HL-60 (cell line): ENCODE data around the gene USP51. TPM values are rescaled to one million over a fixed set of nuclear protein-coding genes. Genes with fewer than 3 reads are reported as not detected.
"Not testable (repeated sequence)": the region's sequence is repeated elsewhere in the genome, so short reads cannot be mapped to it uniquely, and the experiment has no call there.

Experiments used
- DNase-seq, 2 experiments: peaks; one replicate each; pipeline ENCODE4 v3.0.0-alpha.2; 2010 to 2020; ENCODE audit warnings: low read depth in 1 of 2, low spot score in 1 of 2
- H3K27ac ChIP-seq: fragments of 250-450 bp; sonication (Bioruptor Pico); replicated peaks from 2 replicates; pipeline ENCODE4 v1.5.1; 2020; ENCODE audit warnings: mild to moderate bottlenecking, moderate library complexity
- H3K27me3 ChIP-seq: fragments of 250-450 bp; sonication (Bioruptor Pico); 2 replicates; pipeline ENCODE4 v1.5.1; 2021; ENCODE audit warnings: mild to moderate bottlenecking, moderate library complexity; ENCODE audit not compliant: insufficient read depth, poor library complexity, severe bottlenecking
- H3K4me3 ChIP-seq: replicated peaks from 2 replicates; pipeline ENCODE4 v1.5.1; 2011; ENCODE audit warnings: mild to moderate bottlenecking, control low read depth, low read length; ENCODE audit not compliant: insufficient read depth
- GABPA ChIP-seq: IDR thresholded peaks from 2 replicates; pipeline ENCODE4 v1.6.1; 2012; ENCODE audit warnings: low read depth
- POLR2AphosphoS5 ChIP-seq: IDR thresholded peaks from 2 replicates; pipeline ENCODE4 v1.6.1; 2012; ENCODE audit warnings: low read depth
- SPI1 ChIP-seq: IDR thresholded peaks from 2 replicates; pipeline ENCODE4 v1.6.1; 2012; ENCODE audit warnings: low read depth, mild to moderate bottlenecking, borderline replicate concordance
- microRNA-seq: library from miRNA; unstranded; fragments of <30 nt; microRNA quantifications from one replicate; pipeline ENCODE4, GENCODE V29; 2018
- TF ChIP-seq, protein P1 (sequence below): IDR thresholded peaks from one replicate; pipeline ENCODE4 v1.5.1; 2011; ENCODE audit warnings: low read length, control low read depth, inconsistent platforms; ENCODE audit not compliant: insufficient read depth
- TF ChIP-seq, protein P2 (sequence below): IDR thresholded peaks from 2 replicates; pipeline ENCODE4 v1.6.1; 2012; ENCODE audit warnings: low read depth; ENCODE audit not compliant: insufficient replicate concordance

The USP51 gene

DNA sequence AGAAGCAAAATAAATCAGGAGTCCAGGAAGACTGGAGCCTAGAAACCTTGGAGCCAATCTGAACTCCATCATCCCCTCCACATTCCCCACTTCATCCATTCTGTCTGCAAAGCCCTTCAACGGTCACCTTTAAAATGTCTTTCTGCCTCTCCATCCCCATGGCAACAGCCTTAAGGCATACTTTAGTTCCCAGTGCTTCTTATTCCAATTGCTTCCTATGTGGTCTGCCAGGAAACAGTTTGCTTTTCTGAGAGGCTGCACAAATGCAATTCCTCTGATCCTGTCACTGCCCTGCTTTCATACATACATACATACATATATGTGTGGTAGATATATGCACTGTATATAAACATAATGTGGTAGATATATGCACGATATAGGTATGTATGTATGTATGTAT lies 38.5 kb downstream of the USP51 start:
- H3K4me3 ChIP-seq, result no peak overlapping the region
- no peak for TF ChIP-seq POLR2AphosphoS5
- TF ChIP-seq, protein P1, sequence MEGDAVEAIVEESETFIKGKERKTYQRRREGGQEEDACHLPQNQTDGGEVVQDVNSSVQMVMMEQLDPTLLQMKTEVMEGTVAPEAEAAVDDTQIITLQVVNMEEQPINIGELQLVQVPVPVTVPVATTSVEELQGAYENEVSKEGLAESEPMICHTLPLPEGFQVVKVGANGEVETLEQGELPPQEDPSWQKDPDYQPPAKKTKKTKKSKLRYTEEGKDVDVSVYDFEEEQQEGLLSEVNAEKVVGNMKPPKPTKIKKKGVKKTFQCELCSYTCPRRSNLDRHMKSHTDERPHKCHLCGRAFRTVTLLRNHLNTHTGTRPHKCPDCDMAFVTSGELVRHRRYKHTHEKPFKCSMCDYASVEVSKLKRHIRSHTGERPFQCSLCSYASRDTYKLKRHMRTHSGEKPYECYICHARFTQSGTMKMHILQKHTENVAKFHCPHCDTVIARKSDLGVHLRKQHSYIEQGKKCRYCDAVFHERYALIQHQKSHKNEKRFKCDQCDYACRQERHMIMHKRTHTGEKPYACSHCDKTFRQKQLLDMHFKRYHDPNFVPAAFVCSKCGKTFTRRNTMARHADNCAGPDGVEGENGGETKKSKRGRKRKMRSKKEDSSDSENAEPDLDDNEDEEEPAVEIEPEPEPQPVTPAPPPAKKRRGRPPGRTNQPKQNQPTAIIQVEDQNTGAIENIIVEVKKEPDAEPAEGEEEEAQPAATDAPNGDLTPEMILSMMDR, result no peak
- TF ChIP-seq GABPA, result no peak
- TF ChIP-seq, protein P2, sequence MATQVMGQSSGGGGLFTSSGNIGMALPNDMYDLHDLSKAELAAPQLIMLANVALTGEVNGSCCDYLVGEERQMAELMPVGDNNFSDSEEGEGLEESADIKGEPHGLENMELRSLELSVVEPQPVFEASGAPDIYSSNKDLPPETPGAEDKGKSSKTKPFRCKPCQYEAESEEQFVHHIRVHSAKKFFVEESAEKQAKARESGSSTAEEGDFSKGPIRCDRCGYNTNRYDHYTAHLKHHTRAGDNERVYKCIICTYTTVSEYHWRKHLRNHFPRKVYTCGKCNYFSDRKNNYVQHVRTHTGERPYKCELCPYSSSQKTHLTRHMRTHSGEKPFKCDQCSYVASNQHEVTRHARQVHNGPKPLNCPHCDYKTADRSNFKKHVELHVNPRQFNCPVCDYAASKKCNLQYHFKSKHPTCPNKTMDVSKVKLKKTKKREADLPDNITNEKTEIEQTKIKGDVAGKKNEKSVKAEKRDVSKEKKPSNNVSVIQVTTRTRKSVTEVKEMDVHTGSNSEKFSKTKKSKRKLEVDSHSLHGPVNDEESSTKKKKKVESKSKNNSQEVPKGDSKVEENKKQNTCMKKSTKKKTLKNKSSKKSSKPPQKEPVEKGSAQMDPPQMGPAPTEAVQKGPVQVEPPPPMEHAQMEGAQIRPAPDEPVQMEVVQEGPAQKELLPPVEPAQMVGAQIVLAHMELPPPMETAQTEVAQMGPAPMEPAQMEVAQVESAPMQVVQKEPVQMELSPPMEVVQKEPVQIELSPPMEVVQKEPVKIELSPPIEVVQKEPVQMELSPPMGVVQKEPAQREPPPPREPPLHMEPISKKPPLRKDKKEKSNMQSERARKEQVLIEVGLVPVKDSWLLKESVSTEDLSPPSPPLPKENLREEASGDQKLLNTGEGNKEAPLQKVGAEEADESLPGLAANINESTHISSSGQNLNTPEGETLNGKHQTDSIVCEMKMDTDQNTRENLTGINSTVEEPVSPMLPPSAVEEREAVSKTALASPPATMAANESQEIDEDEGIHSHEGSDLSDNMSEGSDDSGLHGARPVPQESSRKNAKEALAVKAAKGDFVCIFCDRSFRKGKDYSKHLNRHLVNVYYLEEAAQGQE, result no peak
- no peak for TF ChIP-seq SPI1
- H3K27me3 ChIP-seq, result no peaks in the 10 kb centered on the region
- H3K27ac ChIP-seq, result no peak overlapping the region
- no peak for DNase-seq

DNA sequence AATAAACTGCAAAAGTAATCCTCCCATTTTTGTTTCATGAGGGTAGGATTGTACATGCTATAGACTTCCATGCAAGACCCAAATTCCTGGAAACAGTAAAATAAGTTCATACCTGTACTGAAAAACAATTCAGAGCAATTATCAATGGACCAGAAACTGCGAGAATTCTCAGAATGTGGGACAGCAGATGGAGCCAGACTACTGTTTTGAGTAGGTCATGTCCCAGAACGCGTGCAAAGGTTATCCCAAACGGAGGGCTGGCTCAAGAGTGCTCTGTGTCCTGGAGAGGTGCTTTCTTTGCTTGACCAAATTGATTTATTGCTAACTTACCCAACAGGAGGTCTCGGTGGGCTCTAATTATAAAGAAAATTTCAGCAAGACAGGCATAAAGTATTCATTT lies 39.4 kb downstream of the USP51 start:
- Histone ChIP-seq H3K27me3 (no peaks in the 10 kb centered on the region), H3K4me3 (no peak overlapping the region), H3K27ac (no peak overlapping the region)
- DNase-seq, result no peak
- TF ChIP-seq, protein P1, result no peak
- TF ChIP-seq, protein P2, result no peak
- TF ChIP-seq SPI1 (no peak), GABPA (no peak), POLR2AphosphoS5 (no peak)

- not testable (repeated sequence) for H3K27me3 ChIP-seq, H3K4me3 ChIP-seq, H3K27ac ChIP-seq, DNase-seq
These were observed 46.2 kb downstream of the USP51 start for GRCh38 chrX:55443468-55443867.

Small RNA genes lying within 50 kb of the gene (microRNA-seq; reads per million reads assigned to microRNA genes)
- gene MIR4536-1 (not detected), gene MIR4536-2 (not detected)
